Left lung (tissue), 10 donors: ENCODE results near the gene SMAD7. TPM values are rescaled to one million over a fixed set of nuclear protein-coding genes. Genes with fewer than 3 reads are reported as not detected.

Source experiments
- ATAC-seq: fragments of 200-7000 bp; cut with Tn5 transposase; one replicate; pipeline ENCODE4 v1.9.1; 2020; ENCODE audit warnings: moderate library complexity
- DNase-seq, 4 donors: peaks; one replicate each; pipeline ENCODE4 v3.0.0-alpha.2; 2013 to 2020
- H3K27ac ChIP-seq, 2 donors: fragments of 200-600 bp; sonication (generic) in 1 of 2; one replicate each; pipeline versions ENCODE4 v1.5.0 to v1.8.0; 2020 to 2021
- H3K27me3 ChIP-seq, 2 donors: fragments of 200-600 bp; sonication (generic) in 1 of 2; one replicate each; pipeline versions ENCODE4 v1.5.0 to v1.8.0; 2020 to 2021
- H3K36me3 ChIP-seq, 2 donors: fragments of 200-600 bp; sonication (generic) in 1 of 2; one replicate each; pipeline versions ENCODE4 v1.5.0 to v1.8.0; 2020 to 2021
- H3K4me1 ChIP-seq, 2 donors: fragments of 200-600 bp; one replicate each; pipeline ENCODE4 v1.8.0; 2021
- H3K4me3 ChIP-seq, 2 donors: fragments of 200-600 bp; sonication (generic) in 1 of 2; one replicate each; pipeline versions ENCODE4 v1.5.0 to v1.8.0; 2020 to 2021; ENCODE audit warnings: mild to moderate bottlenecking in 1 of 2
- H3K9me3 ChIP-seq, 2 donors: fragments of 200-600 bp; sonication (generic) in 1 of 2; one replicate each; pipeline versions ENCODE4 v1.5.0 to v1.8.0; 2020 to 2021
- CTCF ChIP-seq, 2 donors: fragments of 200-600 bp; sonication (generic) in 1 of 2; IDR thresholded peaks; one replicate each; pipeline versions ENCODE4 v1.5.0 to v1.8.0; 2021; ENCODE audit warnings: antibody characterized with exemption in 2 of 2
- intact Hi-C, 2 donors: fragments of 100-400 bp; cut with DNase I; formaldehyde crosslinking; loops; one replicate each; pipeline versions ENCODE4 v1.11.2 to v1.14.2; 2022
- polyA plus RNA-seq, 6 donors: library from polyadenylated mRNA; unstranded; fragments of 120-200 nt; gene quantifications; one replicate each; pipeline ENCODE4 v1.2.1, GENCODE V29; 2013; ENCODE audit not compliant: insufficient read length in 6 of 6
- total RNA-seq, 2 donors: library from RNA; stranded (reverse); fragmentation: NEBNext Ultra II Directional; extraction: Animal tissue kit (Norgen Biotek cat#: 25700); gene quantifications; one replicate each; pipeline ENCODE4 v1.2.1, GENCODE V29; 2021
- donor health status: DM: no; HTN: yes; CAD: no.
- donor health status: DM: no; HTN: no; CAD: no.

SMAD7 gene
- total and polyA plus RNA-seq, 8 donors, result 43.3 to 71.2 (median 61.9) TPM

GRCh38 chr18:48974304-48975119 is 23.7 kb upstream of the SMAD7 start:
- TF ChIP-seq CTCF (IDR thresholded peaks at IDR 0.05), result no peak
- intact Hi-C loops, result no loop called here
- H3K4me3 ChIP-seq, result peak overlapping the region in 1 of 2 donors; percentile 50
- H3K9me3 ChIP-seq, result no peaks in the 10 kb centered on the region
- H3K4me1 ChIP-seq, result peaks cover 0 to 19% of the 10 kb centered on the region in 2 donors
- H3K27me3 ChIP-seq, result peaks cover 0 to 32% of the 10 kb centered on the region in 2 donors
- ATAC-seq (no peak), DNase-seq (no peak)
- H3K36me3 ChIP-seq, result no peaks in the 10 kb centered on the region
- peak overlapping the region; percentile 76 for H3K27ac ChIP-seq

GRCh38 chr18:48973731-48974130 is 23.0 kb upstream of the SMAD7 start:
- H3K27ac ChIP-seq, result peak overlapping the region in 1 of 2 donors; percentile 76
- H3K27me3 ChIP-seq, result peaks cover 0 to 32% of the 10 kb centered on the region in 2 donors
- H3K4me3 ChIP-seq, result no peak overlapping the region
- ATAC-seq, result peak; percentile 68
- intact Hi-C loops, result no loop called here
- H3K36me3 ChIP-seq, result no peaks in the 10 kb centered on the region
- TF ChIP-seq CTCF (IDR thresholded peaks at IDR 0.05), result no peak
- H3K9me3 ChIP-seq, result no peaks in the 10 kb centered on the region
- peaks cover 0 to 17% of the 10 kb centered on the region in 2 donors for H3K4me1 ChIP-seq
- no peak for DNase-seq

- H3K36me3 ChIP-seq, result no peaks in the 10 kb centered on the region
- DNase-seq (no peak), ATAC-seq (no peak)
- no peaks in the 10 kb centered on the region for H3K9me3 ChIP-seq
- H3K27ac ChIP-seq, result no peak overlapping the region
- H3K4me1 ChIP-seq, result no peaks in the 10 kb centered on the region
- H3K27me3 ChIP-seq, result no peaks in the 10 kb centered on the region
- TF ChIP-seq CTCF (IDR thresholded peaks at IDR 0.05), result no peak
- intact Hi-C loops, result no loop called here
- H3K4me3 ChIP-seq, result no peak overlapping the region
Measured at GRCh38 chr18:48968412-48969215, 17.8 kb upstream of the SMAD7 start.

- no peak overlapping the region for H3K27ac ChIP-seq
- H3K4me1 ChIP-seq, result no peaks in the 10 kb centered on the region
- intact Hi-C loops, result no loop called here
- H3K9me3 ChIP-seq, result no peaks in the 10 kb centered on the region
- H3K27me3 ChIP-seq, result no peaks in the 10 kb centered on the region
- ATAC-seq (no peak), DNase-seq (no peak)
- no peaks in the 10 kb centered on the region for H3K36me3 ChIP-seq
- H3K4me3 ChIP-seq, result no peak overlapping the region
- no peak for TF ChIP-seq CTCF (IDR thresholded peaks at IDR 0.05)
Measured at GRCh38 chr18:48967545-48967944, 16.8 kb upstream of the SMAD7 start.

GRCh38 chr18:48966523-48966922 is 15.8 kb upstream of the SMAD7 start:
- intact Hi-C loops, result no loop called here
- DNase-seq, result no peak
- no peak for ATAC-seq
- Histone ChIP-seq H3K36me3 (no peaks in the 10 kb centered on the region), H3K4me1 (no peaks in the 10 kb centered on the region), H3K9me3 (no peaks in the 10 kb centered on the region), H3K4me3 (no peak overlapping the region), H3K27ac (no peak overlapping the region), H3K27me3 (no peaks in the 10 kb centered on the region)
- TF ChIP-seq CTCF (IDR thresholded peaks at IDR 0.05), result no peak
